Measurements from ENCODE around the gene BDNF.

BDNF gene

DNA sequence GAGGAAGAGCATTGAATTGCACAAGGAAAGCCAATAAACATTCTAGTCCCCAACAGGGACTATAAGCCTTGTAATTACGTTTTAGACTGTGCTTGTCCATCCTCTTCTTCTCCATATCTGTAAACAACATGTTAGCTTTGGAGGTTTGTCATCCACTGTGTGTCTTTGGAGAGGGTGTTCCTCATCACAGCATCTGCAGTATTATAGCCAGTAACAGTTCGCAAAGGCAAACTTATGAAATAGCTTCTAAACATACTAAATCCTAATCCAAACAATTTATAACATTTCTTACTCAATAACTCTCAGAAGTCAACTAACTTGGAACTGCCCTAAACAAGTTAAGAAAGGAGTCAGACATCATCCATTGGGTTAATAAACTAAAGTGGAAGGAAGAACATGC is 10.3 kb upstream of the BDNF start:
- DNase-seq (ENCODE audit: low read depth, low spot score), result no peak
- no peak overlapping the region for H3K4me3 ChIP-seq (ENCODE audit: low read length)

GRCh38 chr11:27707676-27708075 is 7.4 kb upstream of the BDNF start:
- DNase-seq (ENCODE audit: low read depth, low spot score), result no peak
- no peak overlapping the region for H3K4me3 ChIP-seq (ENCODE audit: low read length)

DNA sequence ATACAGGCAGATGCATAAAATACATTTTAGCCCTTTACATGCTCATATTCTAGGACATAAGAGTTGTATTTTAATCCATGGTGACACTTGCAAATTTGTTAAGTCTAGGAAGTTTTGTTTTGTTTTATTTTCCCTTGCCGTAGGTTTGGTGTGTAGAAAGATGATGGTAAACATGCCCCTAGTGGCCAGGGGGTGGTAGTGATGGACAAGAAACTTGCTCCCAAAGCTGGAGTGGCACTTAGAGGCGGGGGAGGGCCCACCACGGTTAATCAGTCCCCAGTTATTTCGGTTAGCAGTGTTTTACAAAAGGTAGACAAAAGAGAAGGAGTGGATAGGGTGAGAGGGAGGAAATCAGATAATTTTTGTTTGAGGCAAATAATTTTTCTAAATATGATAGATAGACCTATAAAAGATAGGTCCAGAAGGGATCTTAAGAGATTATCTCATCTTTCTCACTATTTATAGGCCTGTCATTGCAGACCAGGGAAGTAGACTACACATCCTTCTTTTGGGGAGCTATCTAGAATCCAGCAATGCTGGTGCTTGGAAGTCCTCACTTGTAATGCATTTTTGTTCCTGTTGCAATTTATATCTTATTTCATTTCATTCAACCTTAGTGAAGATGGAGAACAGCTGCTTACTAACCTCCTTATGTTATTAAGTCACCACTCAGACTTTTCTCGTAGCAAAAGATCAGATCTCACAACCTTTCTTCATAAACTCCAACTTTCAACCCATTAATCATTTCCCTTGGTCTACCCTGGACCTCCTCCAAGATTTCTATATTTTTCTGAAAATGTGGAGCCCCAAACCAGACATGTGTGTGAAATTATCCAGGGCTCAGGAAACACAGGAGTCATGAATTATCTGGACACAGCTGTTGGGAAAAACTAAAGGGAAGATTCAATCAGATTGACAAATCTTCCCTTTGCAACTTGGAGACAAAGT is 5.9 kb upstream of the BDNF start:
- DNase-seq (ENCODE audit: low read depth, low spot score), result peak; percentile 21
- no peak overlapping the region for H3K4me3 ChIP-seq (ENCODE audit: low read length)

- H3K4me3 ChIP-seq (ENCODE audit: low read length), result no peak overlapping the region
- no peak for DNase-seq (ENCODE audit: low read depth, low spot score)
These were observed 3.2 kb upstream of the BDNF start for GRCh38 chr11:27703481-27703880.

- DNase-seq (ENCODE audit: low read depth, low spot score), result no peak
- no peak overlapping the region for H3K4me3 ChIP-seq (ENCODE audit: low read length)
These were observed 2.6 kb upstream of the BDNF start for GRCh38 chr11:27702811-27703210.

DNA sequence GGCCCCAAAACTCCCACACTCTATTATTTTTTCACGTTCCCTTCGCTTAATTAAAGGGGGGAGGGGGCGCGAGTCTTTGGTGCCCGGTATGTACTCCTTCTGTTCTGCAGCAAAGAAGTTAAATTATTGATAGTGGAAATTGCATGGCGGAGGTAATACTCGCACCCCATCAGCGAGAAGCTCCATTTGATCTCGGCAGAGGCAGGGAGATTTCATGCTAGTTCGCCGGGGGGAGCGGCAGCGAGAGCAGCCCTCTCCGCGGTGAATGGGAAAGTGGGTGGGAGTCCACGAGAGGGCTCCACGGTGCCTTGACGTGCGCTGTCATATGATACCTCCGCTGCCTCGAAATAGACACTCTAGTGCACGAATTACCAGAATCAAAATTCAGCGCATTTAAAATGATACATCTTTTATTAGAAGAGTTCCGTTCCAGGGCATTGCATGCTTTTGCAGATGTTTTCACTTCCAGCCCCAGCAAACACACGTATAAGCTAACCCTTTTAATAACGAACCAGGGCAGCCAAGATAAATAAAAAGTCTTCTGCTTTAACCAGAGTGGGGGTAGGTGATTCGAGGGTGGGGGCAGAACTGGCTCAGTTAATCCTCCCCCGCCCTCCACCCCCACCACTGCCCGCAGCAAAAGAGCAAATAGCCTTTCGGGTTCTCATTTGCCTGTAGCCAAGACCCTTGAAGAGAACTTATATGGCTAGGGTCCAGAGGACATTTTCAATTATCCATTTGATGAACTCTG is 1.3 kb upstream of the BDNF start:
- H3K4me3 ChIP-seq (ENCODE audit: low read length), result no peak overlapping the region

GRCh38 chr11:27699926-27700350 is 317 bp downstream of the BDNF start:
- no peak overlapping the region for H3K4me3 ChIP-seq (ENCODE audit: low read length)
- no peak for DNase-seq (ENCODE audit: low read depth, low spot score)

More for the DNA sequence above, 1.3 kb upstream of the BDNF start:
- DNase-seq (ENCODE audit: low read depth, low spot score), result no peak

- no peak for DNase-seq (ENCODE audit: low read depth, low spot score)
- H3K4me3 ChIP-seq (ENCODE audit: low read length), result no peak overlapping the region
These were observed 871 bp downstream of the BDNF start for GRCh38 chr11:27699242-27699925.

GRCh38 chr11:27698872-27699241 is 1.4 kb downstream of the BDNF start:
- peak; percentile 70 for DNase-seq (ENCODE audit: low read depth, low spot score)
- no peak overlapping the region for H3K4me3 ChIP-seq (ENCODE audit: low read length)

GRCh38 chr11:27697679-27698275 is 2.5 kb downstream of the BDNF start:
- H3K4me3 ChIP-seq (ENCODE audit: low read length), result no peak overlapping the region
- no peak for DNase-seq (ENCODE audit: low read depth, low spot score)

DNA sequence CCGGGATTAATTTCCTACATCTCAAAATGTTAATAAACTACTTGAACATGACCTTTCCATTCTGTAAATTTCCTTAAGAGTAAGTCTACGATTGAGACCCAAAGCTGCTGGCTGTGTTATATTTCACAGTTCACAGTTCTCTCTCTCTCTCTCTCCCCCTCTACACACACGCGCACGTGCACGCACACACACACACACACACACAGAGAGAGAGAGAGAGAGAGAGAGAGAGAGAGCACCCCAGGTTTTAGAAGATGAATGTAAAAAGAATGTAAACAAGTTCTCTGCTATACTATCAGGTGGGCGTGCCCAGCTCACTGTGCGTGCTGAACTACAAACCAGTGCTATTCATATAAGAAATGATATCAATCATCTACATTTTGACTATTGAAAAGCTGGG is 3.3 kb downstream of the BDNF start:
- H3K4me3 ChIP-seq (ENCODE audit: low read length), result no peak overlapping the region

DNA sequence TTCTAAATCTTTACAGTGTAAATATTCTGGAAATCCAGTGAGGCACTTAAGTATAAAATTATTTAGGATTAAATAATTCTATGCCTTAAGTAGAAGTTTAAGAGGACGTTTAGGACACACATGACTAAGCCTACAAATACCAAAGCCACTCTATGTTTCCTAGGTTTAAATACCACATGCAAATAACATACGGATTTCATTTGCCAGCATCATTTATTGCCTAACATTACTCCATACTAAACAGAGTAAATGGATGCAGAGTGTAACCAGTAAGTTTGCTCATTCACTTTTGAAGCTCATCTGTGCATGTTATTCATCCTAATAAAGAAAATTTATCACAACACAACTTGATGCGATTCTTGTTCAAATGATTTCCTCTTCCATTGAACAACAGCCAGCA is 4.1 kb downstream of the BDNF start:
- H3K4me3 ChIP-seq (ENCODE audit: low read length), result no peak overlapping the region
- no peak for DNase-seq (ENCODE audit: low read depth, low spot score)

More for the DNA sequence above, 3.3 kb downstream of the BDNF start:
- no peak for DNase-seq (ENCODE audit: low read depth, low spot score)

DNA sequence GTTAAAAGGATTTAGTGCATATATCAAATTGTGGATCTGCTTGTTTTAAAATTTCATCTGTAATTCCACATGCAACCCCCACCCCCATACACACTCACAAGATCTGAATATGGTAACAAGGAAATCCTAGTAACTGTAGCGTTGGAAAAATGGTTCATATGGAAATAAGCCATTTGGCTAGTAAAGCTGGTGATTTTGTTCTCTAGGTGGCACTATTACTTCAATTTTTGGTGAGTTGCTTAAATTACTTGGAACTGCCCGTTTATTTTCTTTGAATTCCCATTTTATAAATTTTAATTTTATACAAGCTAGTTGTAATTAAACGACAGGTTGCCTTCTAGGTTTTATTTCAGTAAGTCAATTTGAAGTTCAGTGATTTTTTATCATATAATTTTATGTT is 5.3 kb downstream of the BDNF start:
- no peak overlapping the region for H3K4me3 ChIP-seq (ENCODE audit: low read length)
- DNase-seq (ENCODE audit: low read depth, low spot score), result no peak

- no peak for DNase-seq (ENCODE audit: low read depth, low spot score)
- no peak overlapping the region for H3K4me3 ChIP-seq (ENCODE audit: low read length)
These were observed 6.9 kb downstream of the BDNF start for GRCh38 chr11:27693398-27693797.

GRCh38 chr11:27692781-27693180 is 7.5 kb downstream of the BDNF start:
- DNase-seq (ENCODE audit: low read depth, low spot score), result no peak
- H3K4me3 ChIP-seq (ENCODE audit: low read length), result no peak overlapping the region

DNA sequence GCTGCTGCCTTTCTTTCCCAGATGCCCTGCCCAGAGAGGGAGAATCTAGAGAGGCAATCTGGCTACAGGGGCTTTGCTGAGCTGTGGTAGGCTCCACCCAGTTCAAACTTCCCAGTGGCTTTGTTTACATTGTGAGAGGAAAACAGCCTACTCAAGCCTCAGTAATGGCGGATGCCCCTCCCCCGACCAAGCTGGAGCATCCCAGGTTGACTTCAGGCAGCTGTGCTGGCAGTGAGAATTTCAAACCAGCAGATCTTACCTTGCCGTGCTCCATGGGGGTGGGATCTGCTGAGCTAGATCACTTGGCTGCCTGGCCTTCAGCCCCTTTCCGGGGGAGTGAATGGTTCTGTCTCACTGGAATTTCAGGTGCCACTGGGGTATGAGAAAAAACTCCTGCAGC is 12.2 kb downstream of the BDNF start:
- no peak overlapping the region for H3K4me3 ChIP-seq (ENCODE audit: low read length)
- no peak for DNase-seq (ENCODE audit: low read depth, low spot score)

DNA sequence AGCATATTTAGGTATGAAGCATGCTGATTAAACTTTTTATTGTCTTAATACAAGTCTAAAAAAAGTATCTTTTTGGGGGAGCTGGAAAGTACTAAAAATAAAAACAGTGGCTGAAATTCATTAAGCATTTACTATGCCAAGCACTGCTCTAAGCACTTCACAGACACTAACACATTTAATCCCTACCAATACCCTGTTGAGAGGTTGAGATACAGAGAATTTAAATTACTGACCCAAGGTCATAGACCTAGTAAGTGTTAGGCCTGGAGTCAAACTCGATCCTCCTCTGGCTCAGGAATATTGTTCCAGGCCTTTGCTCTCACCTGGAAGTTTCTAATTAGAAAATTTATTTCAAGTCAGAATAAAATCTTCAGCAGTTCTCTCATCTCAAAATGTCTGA is 18.6 kb downstream of the BDNF start:
- no peak for DNase-seq (ENCODE audit: low read depth, low spot score)
- no peak overlapping the region for H3K4me3 ChIP-seq (ENCODE audit: low read length)

DNA sequence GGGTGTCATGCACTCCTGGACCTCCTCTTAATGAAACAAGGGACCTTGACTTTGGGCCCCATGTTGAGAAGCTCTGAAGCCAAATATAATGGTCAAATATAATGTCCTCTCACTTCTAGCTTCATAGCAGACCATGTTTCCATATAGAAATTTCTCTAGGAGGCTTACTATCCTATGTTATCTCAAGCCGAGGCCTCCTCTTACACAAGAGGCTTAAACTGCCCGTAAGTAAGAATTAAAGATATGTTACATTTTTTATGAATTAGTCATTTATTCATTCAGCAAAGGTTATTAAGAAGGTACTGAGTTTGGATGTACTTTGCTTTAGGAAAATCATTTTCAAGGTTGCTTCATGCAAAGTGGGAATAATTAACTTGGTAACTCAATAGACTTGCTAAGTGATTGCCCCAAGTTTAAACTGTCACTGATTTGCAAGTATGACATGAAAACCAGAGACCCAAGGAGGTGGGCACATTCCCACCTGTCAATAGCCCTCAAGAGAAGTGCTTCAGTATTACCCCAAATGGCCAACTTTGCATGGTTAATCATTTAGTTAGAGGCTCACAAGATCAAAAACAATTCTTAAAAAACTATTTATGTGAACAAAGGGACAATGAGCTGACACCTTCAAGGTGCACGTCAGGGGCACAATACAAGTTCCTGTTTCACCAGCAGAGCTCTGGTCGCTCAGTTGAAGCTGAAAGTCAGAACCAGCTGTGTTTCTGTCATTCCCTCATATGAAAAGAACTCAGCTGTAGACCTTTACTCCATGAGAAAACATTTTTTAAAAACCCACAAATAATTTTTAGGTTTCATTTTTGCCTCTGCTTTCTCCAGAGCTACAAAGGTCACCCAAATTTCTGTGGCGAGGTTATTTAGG is 20.9 kb downstream of the BDNF start:
- no peak overlapping the region for H3K4me3 ChIP-seq (ENCODE audit: low read length)
- no peak for DNase-seq (ENCODE audit: low read depth, low spot score)

GRCh38 chr11:27678242-27678641 is 22.0 kb downstream of the BDNF start:
- no peak overlapping the region for H3K4me3 ChIP-seq (ENCODE audit: low read length)
- DNase-seq (ENCODE audit: low read depth, low spot score), result no peak

Measured in Jurkat, Clone E6-1 (cell line).